GM23338 (cell line): Measurements from ENCODE around the gene MAPK4. TPM values are rescaled to one million over a fixed set of nuclear protein-coding genes. Genes with fewer than 3 reads are reported as not detected.

Experiments
- ATAC-seq: fragments of 200-7000 bp; cut with Tn5 transposase; 3 replicates; pipeline ENCODE4 v1.9.1; 2020
- DNase-seq: peaks from one replicate; pipeline ENCODE4 v3.0.0-alpha.2; 2015; ENCODE audit warnings: low spot score
- H2AFZ ChIP-seq: fragments of 200-600 bp; sonication (generic); 2 replicates; pipeline ENCODE4 v1.8.0; 2016; ENCODE audit warnings: antibody characterized with exemption, mild to moderate bottlenecking, moderate library complexity
- H3F3A ChIP-seq: fragments of 200-600 bp; sonication (generic); replicated peaks from 2 replicates; pipeline ENCODE4 v1.8.0; 2017; ENCODE audit warnings: antibody characterized with exemption, mixed run types, low read depth
- H3K27ac ChIP-seq: fragments of 200-600 bp; sonication (generic); 2 replicates; pipeline ENCODE4 v1.6.1; 2016; ENCODE audit warnings: low read depth
- H3K27me3 ChIP-seq: fragments of 200-600 bp; sonication (generic); 2 replicates; pipeline ENCODE4 v1.8.0; 2016; ENCODE audit warnings: mild to moderate bottlenecking, mixed run types, moderate library complexity; ENCODE audit not compliant: insufficient read depth
- H3K36me3 ChIP-seq: fragments of 200-600 bp; sonication (generic); 2 replicates; pipeline ENCODE4 v1.8.0; 2016; ENCODE audit warnings: mild to moderate bottlenecking; ENCODE audit not compliant: insufficient read depth
- H3K4me1 ChIP-seq: fragments of 200-600 bp; sonication (generic); 2 replicates; pipeline ENCODE4 v1.8.0; 2016; ENCODE audit warnings: mild to moderate bottlenecking, moderate library complexity; ENCODE audit not compliant: insufficient read depth
- H3K4me2 ChIP-seq: fragments of 200-600 bp; sonication (generic); 2 replicates; pipeline ENCODE4 v1.7.1; 2017; ENCODE audit warnings: mixed run types
- H3K4me3 ChIP-seq: fragments of 200-600 bp; sonication (generic); 2 replicates; pipeline ENCODE4 v1.6.1; 2016; ENCODE audit warnings: mixed run types
- H3K79me2 ChIP-seq: fragments of 200-600 bp; sonication (generic); replicated peaks from 2 replicates; pipeline ENCODE4 v1.8.0; 2017; ENCODE audit warnings: mild to moderate bottlenecking; ENCODE audit not compliant: insufficient read depth
- H3K9me2 ChIP-seq: fragments of 200-600 bp; sonication (generic); 2 replicates; pipeline ENCODE4 v1.8.0; 2017; ENCODE audit not compliant: insufficient read depth
- H4K20me1 ChIP-seq: fragments of 200-600 bp; sonication (generic); replicated peaks from 2 replicates; pipeline ENCODE4 v1.8.0; 2017; ENCODE audit warnings: mild to moderate bottlenecking; ENCODE audit not compliant: insufficient read depth
- H3K27ac Mint-ChIP-seq: 2 replicates; pipeline ENCODE4 v1.8.0; 2020; ENCODE audit warnings: inconsistent platforms, mild to moderate bottlenecking, moderate library complexity, mixed read lengths
- H3K27me3 Mint-ChIP-seq: 3 replicates; pipeline ENCODE4 v1.8.0; 2022; ENCODE audit warnings: low read depth, mild to moderate bottlenecking, moderate library complexity, mixed read lengths, inconsistent platforms; ENCODE audit not compliant: insufficient read depth, poor library complexity
- H3K36me3 Mint-ChIP-seq: 3 replicates; pipeline ENCODE4 v1.8.0; 2021; ENCODE audit warnings: low read depth, mild to moderate bottlenecking, inconsistent platforms, moderate library complexity, mixed read lengths
- H3K4me1 Mint-ChIP-seq: 3 replicates; pipeline ENCODE4 v1.8.0; 2020; ENCODE audit warnings: mild to moderate bottlenecking, inconsistent platforms, mixed read lengths
- H3K4me3 Mint-ChIP-seq: 3 replicates; pipeline ENCODE4 v1.8.0; 2021; ENCODE audit warnings: moderate library complexity, mild to moderate bottlenecking, inconsistent platforms, mixed read lengths
- H3K9me3 Mint-ChIP-seq: 3 replicates; pipeline ENCODE4 v1.8.0; 2020; ENCODE audit warnings: moderate library complexity, mild to moderate bottlenecking, inconsistent platforms, mixed read lengths
- JUNB ChIP-seq: IDR thresholded peaks from one replicate; pipeline ENCODE4 v1.6.1; 2016; ENCODE audit warnings: antibody characterized with exemption; ENCODE audit not compliant: unreplicated experiment
- POLR2AphosphoS5 ChIP-seq: IDR thresholded peaks from 2 replicates; pipeline ENCODE4 v1.6.1; 2016; ENCODE audit warnings: antibody characterized with exemption, low read depth
- ZNF114 ChIP-seq: fragments of 250-450 bp; sonication (Bioruptor Pico); IDR thresholded peaks from 2 replicates; pipeline ENCODE4 v1.5.0; 2020; ENCODE audit warnings: mild to moderate bottlenecking, moderate library complexity
- ZNF331 ChIP-seq: fragments of 250-450 bp; sonication (Bioruptor Pico); IDR thresholded peaks from 2 replicates; pipeline ENCODE4 v1.5.0; 2020; ENCODE audit warnings: low read depth, mild to moderate bottlenecking, moderate library complexity
- polyA plus RNA-seq: library from polyadenylated mRNA; unstranded; fragments of >200 nt; fragmentation: Nextera tagmentation; extraction: Ambion mirVana; gene quantifications from 2 replicates; pipeline ENCODE4 v1.2.1, GENCODE V29; 2016
- total RNA-seq: library from RNA; depleted of rRNA; stranded (reverse); fragments of >200 nt; shearing (Covaris generic); gene quantifications from 2 replicates; pipeline ENCODE4 v1.2.3, GENCODE V29; 2014
- TF ChIP-seq, protein P1 (sequence below), 2 experiments: fragments of 200-600 bp in 1 of 2; sonication (generic) in 1 of 2; conservative IDR thresholded peaks; 2 replicates each; pipeline versions ENCODE4 v1.5.1 to v1.6.1; 2016 to 2017; ENCODE audit warnings: antibody characterized with exemption in 2 of 2, low read depth in 2 of 2, mild to moderate bottlenecking in 2 of 2, moderate library complexity in 1 of 2
- TF ChIP-seq, protein P2 (sequence below): fragments of 250-450 bp; sonication (Bioruptor Pico); IDR thresholded peaks from 2 replicates; pipeline ENCODE4 v1.5.0; 2020; ENCODE audit warnings: mild to moderate bottlenecking, moderate library complexity
- TF ChIP-seq, protein P3 (sequence below): IDR thresholded peaks from one replicate; pipeline ENCODE4 v1.6.1; 2018; ENCODE audit warnings: antibody characterized with exemption; ENCODE audit not compliant: unreplicated experiment

The MAPK4 gene
- total and polyA plus RNA-seq, 2 experiments from 2014 or later, result 1.3 to 4.4 TPM

DNA sequence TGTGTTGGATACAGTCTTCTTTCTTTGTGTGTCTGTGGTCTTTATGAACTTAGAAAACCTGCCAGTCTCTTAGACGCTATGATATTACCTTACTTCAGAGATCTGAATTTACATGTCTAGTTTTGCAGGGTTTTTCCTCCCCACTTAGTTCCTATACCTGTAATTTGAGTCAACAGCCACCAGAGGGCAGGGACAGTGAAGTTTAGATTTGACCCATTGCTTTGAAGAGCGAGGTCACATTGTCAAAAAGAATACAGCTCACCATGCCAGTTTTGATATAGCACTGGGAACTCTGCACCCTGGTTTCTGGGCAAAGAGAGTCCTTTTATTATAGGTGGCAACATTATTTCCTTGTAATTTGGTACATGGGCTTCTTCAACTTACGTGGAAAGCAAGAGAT lies 102.3 kb downstream of the MAPK4 start:
- H3K4me1 ChIP-seq, result peaks cover 4% of the 10 kb centered on the region; the same call in 1 of the 2 replicates
- H3K4me3 Mint-ChIP-seq, result no peak overlapping the region
- H3K27ac Mint-ChIP-seq, result no peak overlapping the region
- H3F3A ChIP-seq, result no peaks in the 10 kb centered on the region
- peaks cover 4% of the 10 kb centered on the region for H3K27me3 Mint-ChIP-seq
- H3K27ac ChIP-seq, result no peak overlapping the region
- no peak overlapping the region for H3K4me2 ChIP-seq
- ATAC-seq (peak; percentile 49; the same call in 2 of the 3 replicates), DNase-seq (peak; percentile 73)
- no peaks in the 10 kb centered on the region for H3K36me3 ChIP-seq
- H3K4me1 Mint-ChIP-seq, result peaks cover 9% of the 10 kb centered on the region; the same call in 2 of the 3 replicates
- H2AFZ ChIP-seq, result no peak overlapping the region
- H3K9me2 ChIP-seq, result no peaks in the 10 kb centered on the region
- H3K9me3 Mint-ChIP-seq, result peaks cover 23% of the 10 kb centered on the region
- no peaks in the 10 kb centered on the region for H3K27me3 ChIP-seq
- no peaks in the 10 kb centered on the region for H3K79me2 ChIP-seq
- H3K36me3 Mint-ChIP-seq, result peaks cover 19% of the 10 kb centered on the region
- no peak overlapping the region for H3K4me3 ChIP-seq
- no peaks in the 10 kb centered on the region; the same call in 1 of the 2 replicates for H4K20me1 ChIP-seq
- TF ChIP-seq ZNF114 (CRISPR knock-in tag), result no peak
- TF ChIP-seq, protein P1, sequence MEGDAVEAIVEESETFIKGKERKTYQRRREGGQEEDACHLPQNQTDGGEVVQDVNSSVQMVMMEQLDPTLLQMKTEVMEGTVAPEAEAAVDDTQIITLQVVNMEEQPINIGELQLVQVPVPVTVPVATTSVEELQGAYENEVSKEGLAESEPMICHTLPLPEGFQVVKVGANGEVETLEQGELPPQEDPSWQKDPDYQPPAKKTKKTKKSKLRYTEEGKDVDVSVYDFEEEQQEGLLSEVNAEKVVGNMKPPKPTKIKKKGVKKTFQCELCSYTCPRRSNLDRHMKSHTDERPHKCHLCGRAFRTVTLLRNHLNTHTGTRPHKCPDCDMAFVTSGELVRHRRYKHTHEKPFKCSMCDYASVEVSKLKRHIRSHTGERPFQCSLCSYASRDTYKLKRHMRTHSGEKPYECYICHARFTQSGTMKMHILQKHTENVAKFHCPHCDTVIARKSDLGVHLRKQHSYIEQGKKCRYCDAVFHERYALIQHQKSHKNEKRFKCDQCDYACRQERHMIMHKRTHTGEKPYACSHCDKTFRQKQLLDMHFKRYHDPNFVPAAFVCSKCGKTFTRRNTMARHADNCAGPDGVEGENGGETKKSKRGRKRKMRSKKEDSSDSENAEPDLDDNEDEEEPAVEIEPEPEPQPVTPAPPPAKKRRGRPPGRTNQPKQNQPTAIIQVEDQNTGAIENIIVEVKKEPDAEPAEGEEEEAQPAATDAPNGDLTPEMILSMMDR (conservative IDR thresholded peaks at IDR 0.05; ENCODE audit: low read depth in 2 of 2), result peak; percentile 76 to 80
- TF ChIP-seq ZNF331 (CRISPR knock-in tag), result no peak

DNA sequence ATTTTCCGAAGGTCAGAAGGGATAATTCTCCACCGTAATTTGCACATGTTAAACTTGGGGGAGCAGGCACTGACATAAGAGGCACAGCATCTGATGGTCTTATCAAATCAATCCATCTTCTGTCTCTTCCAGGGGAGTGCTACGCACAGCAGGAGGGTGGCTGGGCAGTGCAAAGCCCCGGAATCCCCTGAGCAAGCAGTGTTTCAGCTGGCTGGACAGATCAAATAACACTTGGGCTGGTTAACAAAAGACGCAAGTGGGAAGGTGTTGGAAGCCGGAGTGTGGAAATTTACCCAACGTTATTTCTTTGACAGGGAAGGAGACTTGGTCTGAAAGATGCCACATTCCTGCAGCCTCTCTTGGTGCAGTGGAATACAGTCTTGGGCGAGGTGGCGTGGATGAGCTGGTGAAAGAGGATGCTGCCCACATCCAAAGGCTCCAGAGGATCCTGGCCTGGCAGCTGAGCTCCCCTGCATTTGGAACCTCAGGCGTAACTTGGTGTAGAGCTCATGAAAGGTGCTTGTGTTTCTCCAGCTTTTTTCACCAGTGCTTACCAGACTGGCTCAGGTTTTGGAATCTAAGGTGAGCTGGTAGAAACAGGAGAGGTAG lies 103.0 kb downstream of the MAPK4 start:
- no peak overlapping the region for H3K4me3 ChIP-seq
- H3K4me3 Mint-ChIP-seq, result no peak overlapping the region
- H3K27ac Mint-ChIP-seq, result no peak overlapping the region
- peaks cover 22% of the 10 kb centered on the region for H3K9me3 Mint-ChIP-seq
- peaks cover 19% of the 10 kb centered on the region for H3K36me3 Mint-ChIP-seq
- H3K27ac ChIP-seq, result no peak overlapping the region
- peaks cover 4% of the 10 kb centered on the region; the same call in 1 of the 2 replicates for H3K4me1 ChIP-seq
- H3K79me2 ChIP-seq, result no peaks in the 10 kb centered on the region
- H3K27me3 ChIP-seq, result no peaks in the 10 kb centered on the region
- H3K4me1 Mint-ChIP-seq, result peaks cover 9% of the 10 kb centered on the region; the same call in 2 of the 3 replicates
- H3K4me2 ChIP-seq, result no peak overlapping the region
- no peaks in the 10 kb centered on the region for H3K9me2 ChIP-seq
- H3K36me3 ChIP-seq, result no peaks in the 10 kb centered on the region
- H3F3A ChIP-seq, result no peaks in the 10 kb centered on the region
- peaks cover 4% of the 10 kb centered on the region for H3K27me3 Mint-ChIP-seq
- no peak for DNase-seq
- no peak for ATAC-seq
- no peak overlapping the region for H2AFZ ChIP-seq
- H4K20me1 ChIP-seq, result no peaks in the 10 kb centered on the region; the same call in 1 of the 2 replicates
- TF ChIP-seq POLR2AphosphoS5 (no peak), JUNB (no peak)
- TF ChIP-seq, protein P2, sequence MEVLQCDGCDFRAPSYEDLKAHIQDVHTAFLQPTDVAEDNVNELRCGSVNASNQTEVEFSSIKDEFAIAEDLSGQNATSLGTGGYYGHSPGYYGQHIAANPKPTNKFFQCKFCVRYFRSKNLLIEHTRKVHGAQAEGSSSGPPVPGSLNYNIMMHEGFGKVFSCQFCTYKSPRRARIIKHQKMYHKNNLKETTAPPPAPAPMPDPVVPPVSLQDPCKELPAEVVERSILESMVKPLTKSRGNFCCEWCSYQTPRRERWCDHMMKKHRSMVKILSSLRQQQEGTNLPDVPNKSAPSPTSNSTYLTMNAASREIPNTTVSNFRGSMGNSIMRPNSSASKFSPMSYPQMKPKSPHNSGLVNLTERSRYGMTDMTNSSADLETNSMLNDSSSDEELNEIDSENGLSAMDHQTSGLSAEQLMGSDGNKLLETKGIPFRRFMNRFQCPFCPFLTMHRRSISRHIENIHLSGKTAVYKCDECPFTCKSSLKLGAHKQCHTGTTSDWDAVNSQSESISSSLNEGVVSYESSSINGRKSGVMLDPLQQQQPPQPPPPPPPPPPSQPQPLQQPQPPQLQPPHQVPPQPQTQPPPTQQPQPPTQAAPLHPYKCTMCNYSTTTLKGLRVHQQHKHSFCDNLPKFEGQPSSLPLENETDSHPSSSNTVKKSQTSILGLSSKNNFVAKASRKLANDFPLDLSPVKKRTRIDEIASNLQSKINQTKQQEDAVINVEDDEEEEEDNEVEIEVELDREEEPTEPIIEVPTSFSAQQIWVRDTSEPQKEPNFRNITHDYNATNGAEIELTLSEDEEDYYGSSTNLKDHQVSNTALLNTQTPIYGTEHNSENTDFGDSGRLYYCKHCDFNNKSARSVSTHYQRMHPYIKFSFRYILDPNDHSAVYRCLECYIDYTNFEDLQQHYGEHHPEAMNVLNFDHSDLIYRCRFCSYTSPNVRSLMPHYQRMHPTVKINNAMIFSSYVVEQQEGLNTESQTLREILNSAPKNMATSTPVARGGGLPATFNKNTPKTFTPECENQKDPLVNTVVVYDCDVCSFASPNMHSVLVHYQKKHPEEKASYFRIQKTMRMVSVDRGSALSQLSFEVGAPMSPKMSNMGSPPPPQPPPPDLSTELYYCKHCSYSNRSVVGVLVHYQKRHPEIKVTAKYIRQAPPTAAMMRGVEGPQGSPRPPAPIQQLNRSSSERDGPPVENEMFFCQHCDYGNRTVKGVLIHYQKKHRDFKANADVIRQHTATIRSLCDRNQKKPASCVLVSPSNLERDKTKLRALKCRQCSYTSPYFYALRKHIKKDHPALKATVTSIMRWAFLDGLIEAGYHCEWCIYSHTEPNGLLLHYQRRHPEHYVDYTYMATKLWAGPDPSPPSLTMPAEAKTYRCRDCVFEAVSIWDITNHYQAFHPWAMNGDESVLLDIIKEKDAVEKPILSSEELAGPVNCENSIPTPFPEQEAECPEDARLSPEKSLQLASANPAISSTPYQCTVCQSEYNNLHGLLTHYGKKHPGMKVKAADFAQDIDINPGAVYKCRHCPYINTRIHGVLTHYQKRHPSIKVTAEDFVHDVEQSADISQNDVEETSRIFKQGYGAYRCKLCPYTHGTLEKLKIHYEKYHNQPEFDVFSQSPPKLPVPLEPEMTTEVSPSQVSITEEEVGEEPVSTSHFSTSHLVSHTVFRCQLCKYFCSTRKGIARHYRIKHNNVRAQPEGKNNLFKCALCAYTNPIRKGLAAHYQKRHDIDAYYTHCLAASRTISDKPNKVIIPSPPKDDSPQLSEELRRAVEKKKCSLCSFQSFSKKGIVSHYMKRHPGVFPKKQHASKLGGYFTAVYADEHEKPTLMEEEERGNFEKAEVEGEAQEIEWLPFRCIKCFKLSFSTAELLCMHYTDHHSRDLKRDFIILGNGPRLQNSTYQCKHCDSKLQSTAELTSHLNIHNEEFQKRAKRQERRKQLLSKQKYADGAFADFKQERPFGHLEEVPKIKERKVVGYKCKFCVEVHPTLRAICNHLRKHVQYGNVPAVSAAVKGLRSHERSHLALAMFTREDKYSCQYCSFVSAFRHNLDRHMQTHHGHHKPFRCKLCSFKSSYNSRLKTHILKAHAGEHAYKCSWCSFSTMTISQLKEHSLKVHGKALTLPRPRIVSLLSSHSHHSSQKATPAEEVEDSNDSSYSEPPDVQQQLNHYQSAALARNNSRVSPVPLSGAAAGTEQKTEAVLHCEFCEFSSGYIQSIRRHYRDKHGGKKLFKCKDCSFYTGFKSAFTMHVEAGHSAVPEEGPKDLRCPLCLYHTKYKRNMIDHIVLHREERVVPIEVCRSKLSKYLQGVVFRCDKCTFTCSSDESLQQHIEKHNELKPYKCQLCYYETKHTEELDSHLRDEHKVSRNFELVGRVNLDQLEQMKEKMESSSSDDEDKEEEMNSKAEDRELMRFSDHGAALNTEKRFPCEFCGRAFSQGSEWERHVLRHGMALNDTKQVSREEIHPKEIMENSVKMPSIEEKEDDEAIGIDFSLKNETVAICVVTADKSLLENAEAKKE (CRISPR knock-in tag), result no peak
- TF ChIP-seq, protein P3, sequence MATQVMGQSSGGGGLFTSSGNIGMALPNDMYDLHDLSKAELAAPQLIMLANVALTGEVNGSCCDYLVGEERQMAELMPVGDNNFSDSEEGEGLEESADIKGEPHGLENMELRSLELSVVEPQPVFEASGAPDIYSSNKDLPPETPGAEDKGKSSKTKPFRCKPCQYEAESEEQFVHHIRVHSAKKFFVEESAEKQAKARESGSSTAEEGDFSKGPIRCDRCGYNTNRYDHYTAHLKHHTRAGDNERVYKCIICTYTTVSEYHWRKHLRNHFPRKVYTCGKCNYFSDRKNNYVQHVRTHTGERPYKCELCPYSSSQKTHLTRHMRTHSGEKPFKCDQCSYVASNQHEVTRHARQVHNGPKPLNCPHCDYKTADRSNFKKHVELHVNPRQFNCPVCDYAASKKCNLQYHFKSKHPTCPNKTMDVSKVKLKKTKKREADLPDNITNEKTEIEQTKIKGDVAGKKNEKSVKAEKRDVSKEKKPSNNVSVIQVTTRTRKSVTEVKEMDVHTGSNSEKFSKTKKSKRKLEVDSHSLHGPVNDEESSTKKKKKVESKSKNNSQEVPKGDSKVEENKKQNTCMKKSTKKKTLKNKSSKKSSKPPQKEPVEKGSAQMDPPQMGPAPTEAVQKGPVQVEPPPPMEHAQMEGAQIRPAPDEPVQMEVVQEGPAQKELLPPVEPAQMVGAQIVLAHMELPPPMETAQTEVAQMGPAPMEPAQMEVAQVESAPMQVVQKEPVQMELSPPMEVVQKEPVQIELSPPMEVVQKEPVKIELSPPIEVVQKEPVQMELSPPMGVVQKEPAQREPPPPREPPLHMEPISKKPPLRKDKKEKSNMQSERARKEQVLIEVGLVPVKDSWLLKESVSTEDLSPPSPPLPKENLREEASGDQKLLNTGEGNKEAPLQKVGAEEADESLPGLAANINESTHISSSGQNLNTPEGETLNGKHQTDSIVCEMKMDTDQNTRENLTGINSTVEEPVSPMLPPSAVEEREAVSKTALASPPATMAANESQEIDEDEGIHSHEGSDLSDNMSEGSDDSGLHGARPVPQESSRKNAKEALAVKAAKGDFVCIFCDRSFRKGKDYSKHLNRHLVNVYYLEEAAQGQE, result no peak
